Stimulated activated CD8-positive, alpha-beta memory T cell treated with anti-CD3 and anti-CD28 coated beads, Interleukin-4, amount 100 ng/mL, for 24 hours (primary cell): Measurements from ENCODE around the gene ODC1.
A peak's percentile ranks its signal among the peaks of the same experiment; 100 is the strongest.
"Not testable (repeated sequence)": the region's sequence is repeated elsewhere in the genome, so short reads cannot be mapped to it uniquely, and the experiment has no call there.

Source experiments
- DNase-seq: peaks from one replicate; pipeline ENCODE4 v3.0.0-alpha.2; 2020; ENCODE audit warnings: low read depth

Gene ODC1

DNA sequence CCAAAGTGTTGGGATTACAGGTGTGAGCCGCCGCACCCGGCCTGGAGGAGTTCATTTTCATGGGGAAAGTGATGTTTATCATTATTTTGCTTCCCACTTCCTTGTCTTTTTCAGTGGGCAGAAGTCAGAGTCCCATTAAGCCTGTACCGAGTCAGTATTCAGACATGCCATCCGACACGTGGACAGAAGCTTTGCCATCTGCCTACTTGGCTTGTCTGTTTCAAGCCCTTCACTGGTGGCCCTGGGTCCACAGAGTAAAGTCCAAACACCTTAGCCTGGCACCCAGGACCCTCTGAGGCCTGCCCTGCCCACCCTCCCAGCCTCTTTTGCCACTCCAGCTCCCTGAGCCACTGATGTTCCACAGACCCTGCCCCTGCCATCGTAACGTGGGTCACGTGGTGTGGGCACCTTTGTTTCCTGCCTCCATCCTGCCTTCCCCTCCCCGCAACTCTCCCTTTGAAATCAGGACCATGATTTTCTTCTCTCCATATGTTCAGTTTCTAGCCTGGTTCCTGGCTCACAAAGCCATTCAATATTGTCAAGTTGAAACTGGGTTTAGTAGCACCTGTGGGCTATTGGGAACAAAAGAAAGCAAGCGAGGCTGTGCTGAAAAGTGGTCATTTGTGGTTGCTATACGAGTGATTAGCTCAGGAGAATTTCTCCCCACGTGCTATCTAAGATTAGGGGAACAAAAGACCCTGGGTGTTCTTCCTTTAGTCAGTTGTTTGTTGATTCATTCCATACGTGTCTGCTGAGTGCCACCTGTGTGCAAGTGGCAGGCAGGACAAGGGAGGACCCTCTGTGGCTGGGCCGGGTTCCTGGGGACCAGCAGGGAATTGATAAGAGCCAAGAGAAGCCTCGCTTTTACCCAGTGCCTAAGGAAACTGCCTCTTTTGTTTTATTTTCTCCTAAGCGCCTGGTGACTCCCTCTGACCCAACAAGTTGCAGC lies 5.1 kb upstream of the ODC1 start:
- DNase-seq = no peak

DNA sequence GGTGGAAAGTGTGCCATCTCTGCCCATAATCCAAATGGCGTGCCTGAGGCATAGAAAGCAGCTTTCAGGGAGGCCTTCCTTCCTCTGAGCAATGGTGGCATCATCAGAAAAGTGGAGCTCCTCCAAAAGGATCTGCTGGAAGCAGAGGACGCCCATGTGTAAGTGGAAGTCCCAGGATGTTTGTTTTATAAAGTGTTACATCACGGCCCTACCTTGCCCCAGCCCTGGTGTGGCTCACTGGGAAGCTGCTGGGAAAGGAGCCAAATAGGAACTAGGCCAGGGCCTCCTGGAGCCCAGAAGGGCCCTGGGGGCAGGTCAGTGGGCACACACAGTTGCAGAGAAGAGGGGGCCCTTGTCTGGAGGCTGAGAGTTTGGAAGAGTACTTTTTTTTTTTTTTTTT lies 4.2 kb upstream of the ODC1 start:
- DNase-seq = no peak

DNA sequence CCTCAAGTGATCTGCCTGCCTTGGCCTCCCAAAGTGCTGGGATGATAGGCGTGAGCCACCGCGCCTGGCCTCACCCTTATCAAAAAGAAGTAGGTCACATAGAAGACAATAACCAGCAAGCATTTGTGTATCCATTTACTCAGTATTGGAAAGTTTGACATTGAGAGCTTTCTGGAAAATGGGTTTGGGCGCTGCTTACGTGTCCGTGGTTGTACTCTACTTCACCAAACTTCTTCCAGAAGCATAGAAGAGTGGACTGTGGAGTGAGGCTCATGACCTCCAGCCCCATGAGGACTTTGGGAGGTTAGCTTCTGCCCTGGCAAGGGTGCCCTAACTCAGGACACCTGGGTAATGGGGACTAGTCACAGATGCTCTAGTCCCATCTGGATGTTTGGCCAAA lies 3.7 kb upstream of the ODC1 start:
- no peak for DNase-seq

DNA sequence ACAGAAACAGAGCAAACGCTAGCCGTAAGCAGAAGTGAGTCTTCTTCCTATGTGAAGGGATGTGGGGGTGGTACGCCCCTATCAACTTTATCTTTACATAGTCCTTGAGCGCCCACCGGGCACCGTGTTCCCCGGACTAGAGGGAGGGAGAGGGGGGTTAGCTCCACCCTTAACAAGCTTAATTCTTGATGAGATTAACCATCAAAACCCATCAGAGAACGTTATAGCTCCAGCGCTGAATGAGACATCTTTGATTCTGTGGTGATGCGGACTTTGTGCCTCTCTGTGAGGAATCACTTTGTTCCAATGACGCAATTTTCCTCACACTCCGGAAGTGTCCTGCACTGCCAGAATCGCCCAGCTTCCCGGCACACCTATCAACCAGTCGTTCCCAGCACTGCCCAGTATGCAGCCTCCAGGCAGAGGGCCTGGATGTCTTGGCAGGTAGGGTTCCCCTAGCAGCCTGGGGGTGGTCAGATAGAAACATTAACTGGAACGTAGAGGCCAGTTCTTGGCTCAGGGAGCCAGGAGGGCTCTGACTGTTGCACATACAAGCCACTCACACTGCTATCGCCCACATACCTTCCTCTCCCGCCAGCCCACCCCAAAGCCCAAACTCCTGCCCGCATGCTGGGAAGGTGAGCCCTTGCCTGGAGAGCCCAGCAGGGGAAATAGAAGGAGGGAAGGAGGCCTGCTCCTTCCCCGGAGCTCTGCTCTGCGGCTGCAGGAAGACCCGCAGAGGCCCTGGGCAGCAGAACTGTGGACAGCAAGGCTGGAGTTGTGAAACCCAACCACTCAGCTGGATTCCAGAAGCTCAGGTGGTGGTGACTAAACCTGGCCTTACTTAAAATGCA lies 1.9 kb upstream of the ODC1 start:
- no peak for DNase-seq

DNA sequence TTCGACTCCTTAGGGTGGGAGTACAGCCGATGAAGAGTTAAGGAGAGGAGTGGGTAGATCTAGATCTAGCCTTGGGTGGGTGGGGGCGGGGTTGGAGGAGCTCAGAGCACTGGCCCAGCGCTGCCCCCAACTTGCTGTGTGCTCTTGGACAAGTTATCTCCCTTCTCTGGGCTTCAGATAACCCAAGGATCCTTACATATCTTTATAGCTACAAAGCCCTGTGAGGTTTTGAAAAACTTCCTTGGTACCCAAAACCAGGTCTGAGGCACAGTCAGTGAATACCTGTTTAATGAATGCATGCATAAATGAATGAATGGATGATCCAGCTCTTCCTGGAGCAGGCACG lies 1.3 kb upstream of the ODC1 start:
- no peak for DNase-seq

DNA sequence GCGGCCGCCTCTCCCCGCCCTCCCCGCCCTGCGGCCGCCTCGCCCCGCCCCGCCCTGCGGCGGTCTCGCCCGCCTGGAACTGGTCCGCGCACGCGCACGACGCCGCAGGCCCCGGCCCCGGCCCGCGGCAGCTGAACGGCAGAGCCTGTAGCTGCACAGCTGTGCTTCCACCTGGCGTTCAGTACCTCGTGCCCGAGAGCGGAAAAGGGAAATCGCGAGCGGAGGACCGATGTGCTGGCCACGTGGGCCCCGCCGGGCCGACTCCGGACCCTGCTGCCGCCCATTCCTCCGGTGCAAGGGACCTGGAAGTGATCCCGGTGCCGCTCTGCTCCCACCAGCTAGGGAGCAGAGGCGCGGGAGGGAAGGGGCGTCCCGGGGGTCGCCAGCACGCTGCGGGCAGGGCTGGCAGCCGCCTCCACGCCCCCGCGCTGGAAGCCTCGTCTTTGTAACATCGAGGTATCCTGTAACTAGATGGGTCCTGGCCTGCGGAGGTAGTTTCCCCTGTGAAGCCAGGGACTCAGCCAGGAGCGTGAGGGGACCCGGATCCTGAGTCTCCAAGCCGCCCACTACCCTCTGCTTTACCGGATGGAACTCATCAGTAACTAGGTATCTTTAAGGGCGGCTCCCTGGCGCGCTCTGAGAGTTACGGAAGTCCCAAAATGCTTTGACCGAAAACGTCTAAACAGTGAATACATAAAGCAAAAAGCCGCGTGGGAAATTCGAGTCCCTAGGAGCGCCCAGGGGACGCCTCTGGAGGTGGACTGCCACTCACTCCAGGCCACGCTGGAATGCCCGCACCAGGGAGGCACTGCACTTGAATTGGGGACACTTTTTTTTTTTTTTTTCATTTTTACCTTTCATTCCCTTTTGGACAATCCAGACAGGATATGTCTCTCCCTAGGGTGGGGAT lies 704 bp upstream of the ODC1 start:
- DNase-seq = peak; percentile 90

DNA sequence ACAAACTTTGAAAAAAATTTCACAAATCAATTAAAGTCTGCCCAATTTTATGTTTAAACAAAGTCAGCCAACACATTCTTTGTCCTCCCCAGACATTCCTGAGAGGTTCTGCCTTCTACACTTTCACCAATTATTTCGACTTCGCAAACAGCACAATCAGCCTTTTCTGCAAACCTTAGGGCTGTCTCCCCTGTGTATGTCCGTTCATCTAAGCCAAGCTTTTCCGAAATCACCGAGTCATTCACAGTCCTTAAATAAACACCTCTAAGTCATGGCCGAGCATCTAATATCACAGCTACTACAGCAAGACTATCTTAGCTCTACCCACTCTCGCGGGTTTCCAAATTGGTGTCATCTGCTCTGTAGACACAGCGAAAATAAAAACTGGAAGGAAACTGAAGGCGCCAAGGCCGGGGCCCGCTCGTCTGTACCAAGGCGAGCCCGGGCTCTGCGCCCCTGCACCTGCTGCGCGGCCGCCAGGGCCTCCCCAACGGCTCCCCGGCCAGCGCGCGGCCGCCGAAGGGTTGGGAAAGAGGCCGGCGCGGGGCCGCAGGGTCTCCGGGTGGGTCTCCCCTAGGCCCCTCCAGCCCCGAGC lies 730 bp downstream of the ODC1 start:
- DNase-seq = peak; percentile 15

DNA sequence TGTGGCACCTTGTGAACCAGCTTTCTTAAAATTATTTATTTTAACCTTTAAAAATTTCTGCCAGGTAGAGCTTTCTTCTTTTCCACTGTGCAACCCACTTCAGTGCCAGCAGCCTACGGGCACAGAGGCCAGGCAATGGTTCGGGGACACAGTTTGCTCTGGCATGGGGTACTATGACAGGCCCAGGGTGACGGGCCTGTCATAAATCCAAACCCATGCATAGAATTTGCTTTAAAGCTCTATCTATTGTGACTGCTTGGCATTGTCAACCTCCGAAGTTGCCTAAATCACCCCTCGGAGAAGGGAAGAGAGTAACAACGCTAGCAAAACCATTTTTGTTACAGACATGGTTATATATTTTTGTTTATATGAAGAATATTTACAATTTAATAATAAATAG lies 1.5 kb downstream of the ODC1 start:
- no peak for DNase-seq

DNA sequence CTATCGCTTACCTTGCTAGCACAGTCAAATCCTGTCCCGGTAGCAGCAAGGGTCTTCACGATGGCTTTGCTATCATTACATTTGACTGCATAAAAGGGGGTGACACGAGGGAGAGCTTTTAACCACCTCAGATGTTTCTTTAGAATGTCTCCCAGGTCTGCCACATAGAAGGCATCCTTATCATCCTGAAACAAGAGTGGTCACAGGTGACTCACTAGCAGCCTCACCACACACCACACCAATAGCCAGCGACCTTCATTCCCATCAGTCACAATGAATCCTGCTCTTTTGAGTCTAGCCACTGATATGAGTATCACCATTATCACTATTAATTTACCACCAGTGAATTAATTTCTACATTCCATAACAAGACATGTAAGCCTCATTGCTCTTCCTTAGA lies 3.7 kb downstream of the ODC1 start:
- DNase-seq = peak; percentile 22

DNA sequence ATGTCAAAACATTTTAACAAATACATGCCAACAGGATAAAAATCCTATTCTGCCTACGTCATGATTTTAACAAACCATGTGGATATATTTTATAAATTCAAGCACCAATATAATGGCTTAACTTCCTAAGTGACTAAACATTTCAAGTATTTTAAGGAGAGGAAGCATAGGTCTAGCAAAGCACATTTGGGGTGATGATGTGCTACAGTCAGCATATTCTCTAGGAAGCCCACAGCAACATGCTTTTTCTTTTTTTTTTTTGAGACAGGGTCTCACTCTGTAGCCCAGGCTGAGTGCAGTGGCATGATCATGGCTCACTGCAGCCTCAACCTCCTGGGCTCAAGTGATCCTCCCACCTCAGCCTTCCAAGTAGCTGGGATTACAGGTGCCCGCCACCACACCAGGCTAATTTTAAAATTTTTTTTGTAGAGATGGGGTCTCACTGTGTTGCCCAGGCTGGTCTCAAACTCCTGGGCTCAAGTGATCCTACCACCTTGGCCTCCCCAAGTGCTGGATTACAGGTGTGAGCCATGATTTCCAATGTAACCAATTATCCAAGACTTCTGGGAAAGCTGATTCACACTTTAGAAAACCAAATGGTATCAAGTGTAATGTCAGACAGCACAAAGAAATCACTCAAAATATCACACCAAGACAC lies 5.5 kb downstream of the ODC1 start:
- DNase-seq = not testable (repeated sequence)

DNA sequence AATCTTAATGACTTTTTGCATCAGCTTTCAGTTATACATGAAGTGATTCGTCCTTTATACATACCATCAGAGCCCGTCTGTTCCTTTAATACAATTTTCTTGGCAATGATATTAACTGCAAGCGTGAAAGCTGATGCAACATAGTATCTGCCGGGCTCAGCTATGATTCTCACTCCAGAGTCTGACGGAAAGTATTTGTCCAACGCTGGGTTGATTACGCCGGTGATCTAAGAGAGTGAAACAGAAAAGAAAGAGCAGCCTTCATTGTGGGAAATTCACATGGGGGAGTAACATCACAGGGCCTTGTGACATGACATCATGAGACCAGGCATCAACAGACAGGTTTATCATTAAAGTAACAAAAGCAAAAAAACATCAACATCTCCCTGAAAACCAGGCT lies 6.2 kb downstream of the ODC1 start:
- DNase-seq = no peak

DNA sequence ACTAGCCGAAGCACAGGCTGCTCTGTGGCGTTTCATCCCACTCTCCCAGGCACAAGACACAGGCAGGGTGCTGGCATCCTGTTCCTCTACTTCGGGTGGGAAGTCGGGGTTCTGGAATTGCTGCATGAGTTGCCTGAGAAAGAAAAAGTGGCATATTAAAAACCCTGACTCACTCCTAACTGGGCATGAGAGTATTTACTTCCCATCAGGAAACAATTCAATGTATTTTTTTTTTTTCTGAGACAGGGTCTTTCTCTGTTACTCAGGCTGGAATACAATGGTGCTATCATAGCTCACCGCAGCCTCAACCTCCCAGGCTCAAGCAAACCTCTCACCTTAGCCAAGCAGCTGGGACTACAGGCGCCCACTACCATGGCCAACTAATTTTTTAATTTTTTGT lies 7.4 kb downstream of the ODC1 start:
- no peak for DNase-seq

DNA sequence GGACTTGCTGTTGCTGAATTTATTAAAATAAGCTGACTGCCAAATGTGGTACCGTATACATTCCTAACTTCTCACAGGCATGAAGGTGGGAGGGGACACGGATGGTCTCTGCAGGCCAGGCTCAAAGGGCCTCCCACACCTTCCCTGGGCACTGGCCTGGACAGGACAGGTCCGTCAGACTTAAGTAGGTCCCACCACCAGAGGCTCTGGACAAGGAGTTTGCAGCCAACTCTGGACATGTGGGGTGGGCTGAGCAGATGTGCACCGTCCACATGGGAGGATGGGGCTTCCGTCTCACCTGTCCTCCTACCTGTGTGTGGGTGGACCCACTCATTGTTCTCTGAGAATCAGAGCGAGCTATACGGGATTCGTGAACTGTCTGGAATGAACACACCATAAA lies 8.2 kb downstream of the ODC1 start:
- no peak for DNase-seq

DNA sequence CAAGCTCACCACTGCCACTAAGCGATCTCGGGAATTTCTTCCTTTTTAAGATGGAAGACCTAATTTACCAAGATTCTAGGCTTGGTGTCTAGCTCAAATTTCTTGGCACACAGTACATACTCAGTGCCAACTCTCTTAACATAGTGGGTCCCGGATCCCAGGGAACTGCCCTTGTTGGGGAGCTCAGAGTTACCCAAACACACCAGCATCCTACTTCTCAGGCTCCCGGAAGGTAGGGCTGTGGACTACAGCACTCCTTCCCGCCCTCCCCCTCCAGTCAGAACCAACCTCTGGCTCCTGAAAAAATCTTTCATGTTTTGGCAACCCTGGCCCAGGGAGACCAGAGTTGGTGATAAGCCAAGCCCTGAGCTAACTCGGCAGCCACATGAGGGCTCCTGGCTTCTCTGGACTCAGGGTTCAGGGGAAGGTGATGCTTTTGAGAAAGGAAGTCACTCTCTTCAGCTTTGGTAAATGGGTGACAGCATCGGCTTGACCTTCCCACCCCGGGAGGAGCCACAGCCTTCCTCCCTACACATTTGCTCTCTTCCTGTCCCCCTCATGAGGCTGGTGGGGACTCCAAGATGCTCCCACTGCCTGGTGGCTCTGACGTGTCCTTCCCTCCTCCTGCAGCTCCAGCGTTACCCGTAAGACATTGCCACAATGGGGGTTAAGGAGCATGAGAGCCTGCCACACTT lies 8.8 kb downstream of the ODC1 start:
- no peak for DNase-seq

DNA sequence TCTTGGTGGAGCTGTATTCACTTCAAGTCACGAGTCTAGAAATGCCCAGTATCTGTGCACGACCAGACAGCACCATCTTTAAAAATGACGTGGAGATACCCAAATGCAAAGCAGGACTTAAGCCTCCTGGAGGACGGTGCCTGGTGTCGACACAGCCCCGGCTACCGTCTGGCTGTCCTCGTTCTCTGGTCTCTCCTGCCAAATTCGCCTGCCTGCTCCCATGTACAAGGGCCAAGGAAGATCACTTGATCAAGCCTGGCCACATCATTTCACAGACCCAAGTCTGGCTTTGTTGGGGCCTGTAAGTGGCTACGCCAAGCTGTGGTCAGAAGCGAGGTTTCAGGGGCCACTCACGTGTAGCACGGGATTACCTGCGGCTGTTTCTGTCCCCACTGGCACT lies 9.4 kb downstream of the ODC1 start:
- no peak for DNase-seq

DNA sequence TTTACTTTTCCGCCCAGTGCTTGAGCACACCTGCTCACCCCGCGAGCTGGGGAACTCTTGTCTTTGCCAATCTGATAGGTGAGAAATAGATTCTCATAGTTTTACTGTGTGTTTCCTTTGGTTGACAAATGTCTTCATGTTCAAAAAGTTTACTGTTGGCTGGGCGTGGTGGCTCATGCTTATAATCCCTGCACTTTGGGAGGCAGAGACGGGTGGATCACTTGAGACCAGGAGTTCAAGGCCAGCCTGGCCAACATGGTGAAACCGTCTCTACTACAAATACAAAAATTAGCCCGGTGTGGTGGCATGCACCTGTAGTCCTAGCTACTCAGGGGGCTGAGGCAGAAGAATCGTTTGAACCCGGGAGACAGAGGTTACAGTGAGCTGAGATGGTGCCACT lies 10.3 kb downstream of the ODC1 start:
- no peak for DNase-seq

DNA sequence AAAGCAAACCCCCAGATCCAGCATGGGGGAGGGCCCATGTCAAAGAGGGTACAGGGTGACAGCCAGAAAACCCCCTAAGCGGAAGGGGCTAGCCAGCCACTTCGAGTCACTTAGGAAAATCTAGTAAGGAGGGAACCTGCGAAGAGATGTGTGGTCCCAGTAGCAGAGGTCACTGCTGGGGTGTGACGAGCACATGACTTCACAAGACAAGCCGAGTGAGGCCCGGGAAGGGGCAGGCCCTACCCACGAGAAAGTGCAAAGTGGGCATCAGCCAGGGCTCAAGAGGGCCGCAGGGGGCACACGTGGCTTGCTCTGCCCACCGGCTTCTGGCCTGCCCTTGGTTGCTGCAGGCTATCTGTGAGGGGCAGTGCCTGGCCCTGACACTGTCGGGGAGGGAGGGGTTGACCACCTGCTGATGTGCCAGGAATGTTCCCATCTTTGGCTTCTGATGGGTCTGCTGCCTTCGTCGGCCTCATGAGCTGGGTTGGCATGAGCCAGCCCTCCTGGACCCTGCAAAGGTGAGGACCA lies 11.5 kb downstream of the ODC1 start:
- DNase-seq = no peak

DNA sequence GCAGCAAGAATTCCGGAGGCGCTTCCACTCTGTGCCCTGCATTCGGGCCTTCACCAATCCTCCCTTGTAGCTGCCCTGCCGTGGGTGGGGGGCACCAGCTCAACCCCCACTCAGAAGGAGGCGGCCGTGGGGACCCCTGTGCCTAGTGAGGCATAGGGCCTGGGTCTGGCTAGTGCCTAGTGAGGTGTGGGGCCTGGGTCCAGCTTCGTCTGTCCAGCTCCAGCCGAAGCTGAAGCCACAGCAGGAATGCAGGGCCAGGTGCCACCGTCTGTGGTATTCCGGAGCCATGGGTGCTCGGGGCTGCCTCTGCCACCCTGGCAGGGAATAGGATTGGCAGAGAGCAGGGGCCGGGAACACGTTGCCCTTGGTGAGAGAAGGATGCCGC lies 12.3 kb downstream of the ODC1 start:
- DNase-seq = no peak

DNA sequence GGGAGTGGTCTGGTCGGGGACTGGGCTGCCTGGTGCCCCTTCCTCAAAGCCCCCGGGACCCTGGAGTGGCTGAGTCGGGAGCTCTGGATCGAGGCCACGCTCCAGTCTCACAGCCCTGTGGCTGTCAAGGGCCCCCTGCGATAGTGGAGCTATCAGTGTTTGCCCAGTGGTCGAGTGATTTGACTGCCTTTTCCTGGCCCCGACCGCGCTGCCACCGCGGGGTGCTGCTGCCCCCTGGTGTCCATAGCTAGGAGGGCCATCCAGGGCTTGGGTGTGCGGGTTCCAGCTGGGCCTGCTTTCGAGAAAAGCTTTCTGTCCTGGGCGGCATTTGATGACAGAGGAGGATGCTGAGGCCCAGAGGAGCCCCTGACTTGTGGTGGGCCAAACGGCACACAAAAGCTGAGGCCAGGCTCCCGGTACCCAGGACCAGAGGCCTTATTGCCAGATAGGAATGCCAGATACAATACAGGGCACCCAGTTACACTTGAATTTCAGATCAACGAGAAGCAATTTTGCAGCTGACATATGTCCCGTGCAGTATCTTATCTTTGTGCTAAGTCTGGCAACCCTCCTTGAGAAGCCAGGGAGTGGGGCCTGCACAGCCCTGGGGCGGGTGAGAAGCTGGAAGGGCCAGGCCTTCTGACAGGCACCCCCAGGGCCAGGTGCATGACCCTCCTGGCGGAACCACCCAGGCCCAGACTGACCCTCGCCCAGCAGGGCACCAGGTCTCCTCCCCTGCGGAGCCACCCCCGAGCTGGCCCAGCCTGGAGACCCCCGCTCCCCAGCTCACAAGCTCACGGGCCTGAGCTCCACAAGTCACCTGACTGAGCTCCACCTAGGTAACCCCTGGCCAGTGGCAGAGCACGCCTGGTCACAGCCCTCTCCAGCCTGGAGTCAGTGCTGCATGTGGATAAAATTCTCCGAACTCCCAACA lies 13.0 kb downstream of the ODC1 start:
- peak; percentile 60 for DNase-seq
